Measurements from ENCODE around the gene NDUFB8.

Gene NDUFB8

DNA sequence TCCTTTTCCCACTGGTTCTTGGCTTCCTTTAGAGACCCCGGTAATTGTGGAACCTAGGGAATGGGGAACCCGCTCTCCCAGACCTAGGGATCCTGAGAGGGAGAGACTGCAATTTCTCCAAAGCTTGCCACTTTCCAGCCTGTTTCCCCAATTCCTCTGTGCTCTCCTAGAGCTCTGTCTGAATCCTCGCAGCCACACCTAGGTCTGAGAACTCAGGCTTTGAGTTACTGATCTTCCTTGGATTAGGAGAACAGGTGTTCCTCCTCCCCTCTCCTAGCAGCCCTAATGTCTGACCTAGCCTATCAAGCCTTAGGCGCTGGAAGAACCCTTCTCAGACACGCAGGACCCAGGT lies 46.9 kb downstream of the NDUFB8 start:
- intact Hi-C loops (cut with DNase I): no loop called here
- DNase-seq: no peak

DNA sequence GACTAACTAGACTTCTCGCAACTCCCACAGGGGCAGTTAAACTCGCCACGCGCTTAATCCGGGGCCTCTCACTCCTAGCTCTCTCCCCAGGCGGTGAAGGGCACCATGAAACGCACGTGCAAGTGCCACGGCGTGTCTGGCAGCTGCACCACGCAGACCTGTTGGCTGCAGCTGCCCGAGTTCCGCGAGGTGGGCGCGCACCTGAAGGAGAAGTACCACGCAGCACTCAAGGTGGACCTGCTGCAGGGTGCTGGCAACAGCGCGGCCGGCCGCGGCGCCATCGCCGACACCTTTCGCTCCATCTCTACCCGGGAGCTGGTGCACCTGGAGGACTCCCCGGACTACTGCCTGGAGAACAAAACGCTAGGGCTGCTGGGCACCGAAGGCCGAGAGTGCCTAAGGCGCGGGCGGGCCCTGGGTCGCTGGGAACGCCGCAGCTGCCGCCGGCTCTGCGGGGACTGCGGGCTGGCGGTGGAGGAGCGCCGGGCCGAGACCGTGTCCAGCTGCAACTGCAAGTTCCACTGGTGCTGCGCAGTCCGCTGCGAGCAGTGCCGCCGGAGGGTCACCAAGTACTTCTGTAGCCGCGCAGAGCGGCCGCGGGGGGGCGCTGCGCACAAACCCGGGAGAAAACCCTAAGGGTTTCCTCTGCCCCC lies 47.4 kb downstream of the NDUFB8 start:
- DNase-seq: peak; percentile 42 to 86 (median 72)
- intact Hi-C loops (cut with DNase I): no loop called here

DNA sequence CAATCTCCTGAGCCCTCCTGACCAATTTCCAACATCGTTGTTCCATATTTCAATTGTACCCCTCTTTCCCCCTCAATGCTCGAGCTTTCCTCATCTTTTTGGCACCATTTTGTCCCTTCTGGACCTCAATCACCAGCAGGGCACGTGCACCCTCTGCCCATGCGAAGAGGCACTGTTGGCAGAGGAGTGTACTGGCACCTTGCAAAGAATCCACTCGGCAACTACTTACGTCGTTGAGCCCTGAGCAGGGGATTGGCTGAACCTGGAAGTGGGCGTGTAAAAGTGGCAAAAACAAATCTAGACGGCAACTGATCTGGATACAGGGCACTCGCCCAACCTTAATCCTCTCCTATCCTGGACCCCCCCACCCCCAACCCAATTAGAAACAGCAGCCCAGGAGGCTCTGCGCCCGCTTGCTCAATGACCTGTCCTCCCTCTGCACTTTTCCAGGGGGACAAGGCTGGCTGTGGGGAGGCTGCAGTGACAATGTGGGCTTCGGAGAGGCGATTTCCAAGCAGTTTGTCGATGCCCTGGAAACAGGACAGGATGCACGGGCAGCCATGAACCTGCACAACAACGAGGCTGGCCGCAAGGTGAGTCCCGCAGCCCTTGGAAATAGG lies 48.1 kb downstream of the NDUFB8 start:
- intact Hi-C loops (cut with DNase I): no loop called here
- DNase-seq: peak; percentile 69 to 95 (median 86)

DNA sequence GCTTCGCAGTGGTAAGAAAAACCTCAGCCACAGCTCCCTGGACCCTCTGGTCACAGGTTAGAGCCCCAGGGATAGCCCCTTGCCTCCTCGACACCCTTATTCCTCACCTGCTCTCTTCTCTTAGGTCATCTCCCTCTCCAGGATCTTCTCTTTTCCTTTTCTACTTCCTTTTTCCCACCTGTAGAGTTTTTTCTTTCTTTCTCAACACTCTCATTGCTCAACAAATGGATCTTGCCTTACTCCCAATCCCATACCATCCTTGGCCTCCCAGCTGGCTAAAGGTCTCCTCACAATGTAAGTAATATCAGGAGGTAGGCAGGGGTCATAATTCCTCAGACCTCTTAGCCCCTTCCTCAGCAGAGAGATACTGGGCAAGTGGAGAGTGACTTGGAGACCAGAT lies 49.7 kb downstream of the NDUFB8 start:
- intact Hi-C loops (cut with DNase I): no loop called here
- no peak for DNase-seq

DNA sequence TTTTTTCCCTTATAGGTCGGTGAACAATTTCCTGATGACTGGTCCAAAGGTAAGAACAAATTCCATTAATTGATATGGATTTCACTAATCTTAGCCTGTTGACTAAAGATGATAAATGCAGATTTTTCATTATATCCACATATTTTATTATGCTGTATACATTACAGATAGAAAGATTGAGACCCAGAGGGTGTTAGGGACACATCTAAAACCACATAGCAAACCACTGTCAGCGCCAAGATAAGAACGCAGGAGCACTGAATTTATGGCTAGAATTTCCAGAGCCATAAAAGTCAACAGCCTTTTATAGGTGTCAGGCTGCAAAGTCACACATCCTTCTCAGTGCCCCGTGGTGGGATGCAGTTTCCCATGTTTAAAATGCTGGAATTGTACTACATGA lies 50.6 kb downstream of the NDUFB8 start:
- no peak for DNase-seq
- intact Hi-C loops (cut with DNase I): no loop called here

DNA sequence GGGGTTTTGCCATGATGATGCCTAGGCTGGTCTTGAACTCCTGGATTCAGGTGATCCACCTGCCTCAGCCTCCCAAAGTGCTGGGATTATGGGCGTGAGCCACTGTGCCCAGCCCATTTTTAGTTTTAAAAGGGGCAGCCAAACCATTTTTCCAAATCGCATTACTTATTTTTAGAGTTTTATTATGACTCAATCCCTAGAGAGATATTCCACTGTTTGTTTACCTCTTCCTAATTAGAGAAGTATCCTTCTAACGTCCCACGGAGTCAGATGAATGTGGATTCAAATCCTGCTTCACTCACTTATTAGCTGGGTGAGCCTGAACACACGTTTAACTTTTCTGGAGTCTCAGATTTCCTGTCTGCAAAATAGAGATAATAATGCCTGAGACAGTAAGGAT lies 51.7 kb downstream of the NDUFB8 start:
- intact Hi-C loops (cut with DNase I): no loop called here
- no peak for DNase-seq
